ENCODE measurements around the gene TUBA4B. TPM values are rescaled to one million over a fixed set of nuclear protein-coding genes. Genes with fewer than 3 reads are reported as not detected.

Gene TUBA4B
- not detected in 2 replicates for total RNA-seq (2014; rRNA removed; shearing (Covaris generic))

GRCh38 chr2:219252900-219253752 lies at the start of gene TUBA4B:
Gene TUBA4B, plus strand, starts transcription at chr2:219253243. Its CDS starts 165 bp downstream, at chr2:219253408.
- peak; percentile 61 for DNase-seq (ENCODE audit: low spot score)
- in situ Hi-C loops (cut with HindIII; ENCODE audit: low sequenced_read_pairs): no loop called here

- in situ Hi-C loops (cut with HindIII; ENCODE audit: low sequenced_read_pairs): no loop called here
- DNase-seq (ENCODE audit: low spot score): no peak
Observed at GRCh38 chr2:219204425-219205164, 48.4 kb upstream of the TUBA4B start.

DNA sequence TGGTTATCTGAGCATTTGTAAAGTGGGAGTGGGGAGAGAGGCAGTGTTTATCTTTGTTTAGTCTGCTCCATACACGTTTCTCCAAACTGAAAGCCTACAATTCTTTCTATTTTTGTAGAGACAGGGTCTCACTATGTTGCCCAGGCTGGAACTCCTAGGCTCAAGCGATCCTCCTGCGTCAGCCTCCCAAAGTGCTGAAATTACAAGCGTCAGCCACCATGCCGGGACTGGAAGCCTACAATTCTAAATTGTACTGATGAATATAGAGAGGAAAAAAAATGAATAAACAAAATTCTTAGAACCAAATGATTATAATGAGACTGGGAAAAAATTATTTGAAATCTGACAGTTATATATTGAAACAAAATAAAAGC lies 47.9 kb upstream of the TUBA4B start:
- DNase-seq (ENCODE audit: low spot score): no peak
- in situ Hi-C loops (cut with HindIII; ENCODE audit: low sequenced_read_pairs): no loop called here

DNA sequence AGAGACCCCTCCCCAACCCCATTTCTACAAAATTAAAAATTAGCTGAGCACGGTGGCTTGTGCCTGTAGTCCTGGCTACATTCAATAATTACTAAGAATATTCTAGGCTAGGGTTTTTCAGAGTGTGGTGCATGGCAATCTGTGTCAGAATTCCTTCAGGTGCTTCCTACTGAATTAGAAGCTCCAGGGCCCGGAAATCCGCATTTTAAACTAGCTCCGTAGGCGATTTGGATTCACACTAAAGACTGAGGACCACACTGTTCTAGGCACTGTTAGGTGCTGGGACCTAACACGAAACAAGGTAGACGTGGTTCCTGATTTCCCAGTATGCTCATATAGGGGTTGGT lies 47.1 kb upstream of the TUBA4B start:
- in situ Hi-C loops (cut with HindIII; ENCODE audit: low sequenced_read_pairs): no loop called here
- no peak for DNase-seq (ENCODE audit: low spot score)

DNA sequence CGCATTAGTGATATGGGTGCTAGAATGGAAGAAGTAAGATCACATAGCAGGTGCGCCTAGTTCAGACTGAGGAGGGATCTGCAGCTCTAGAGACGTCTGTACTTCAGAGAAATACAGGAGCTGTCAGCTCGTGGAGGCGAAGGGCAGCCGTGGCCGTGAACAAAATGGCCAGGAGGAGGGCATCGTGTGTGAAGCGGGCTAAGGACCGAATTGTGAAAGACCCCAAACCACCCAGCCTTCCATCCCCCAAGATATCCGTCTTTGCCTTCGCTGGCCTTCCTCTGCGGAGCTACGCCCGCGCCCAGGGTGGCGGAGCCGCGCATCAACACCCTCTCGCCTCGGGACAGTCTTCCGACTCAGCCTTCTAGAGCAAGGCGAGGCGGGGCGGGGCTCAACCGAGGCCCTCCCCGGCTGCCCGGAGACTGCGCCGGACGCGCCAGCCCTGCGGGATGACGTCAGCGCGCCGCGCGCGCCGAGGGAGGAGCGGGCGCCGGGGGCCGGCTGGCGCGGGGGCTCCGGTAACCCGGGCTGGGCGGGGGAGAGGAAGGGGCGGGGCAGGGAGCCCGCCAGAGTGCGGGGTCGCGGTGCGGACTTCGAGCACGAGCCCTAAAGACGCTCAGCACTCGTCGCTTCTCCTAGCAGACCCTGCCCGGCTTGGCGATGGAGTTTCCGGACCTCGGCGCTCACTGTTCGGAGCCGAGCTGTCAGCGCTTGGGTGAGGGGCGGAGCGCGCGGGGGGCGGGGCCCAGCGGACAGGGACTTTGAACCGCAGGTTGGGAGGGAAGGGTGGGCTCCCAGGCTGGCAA lies 46.5 kb upstream of the TUBA4B start, which contains the start of gene ZFAND2B:
Gene ZFAND2B (plus strand): TSS at position 455 of the 806 bp plus-strand sequence. CDS start 206 bp downstream, at position 661.
- in situ Hi-C loops (cut with HindIII; ENCODE audit: low sequenced_read_pairs): no loop called here
- peak; percentile 94 for DNase-seq (ENCODE audit: low spot score)

DNA sequence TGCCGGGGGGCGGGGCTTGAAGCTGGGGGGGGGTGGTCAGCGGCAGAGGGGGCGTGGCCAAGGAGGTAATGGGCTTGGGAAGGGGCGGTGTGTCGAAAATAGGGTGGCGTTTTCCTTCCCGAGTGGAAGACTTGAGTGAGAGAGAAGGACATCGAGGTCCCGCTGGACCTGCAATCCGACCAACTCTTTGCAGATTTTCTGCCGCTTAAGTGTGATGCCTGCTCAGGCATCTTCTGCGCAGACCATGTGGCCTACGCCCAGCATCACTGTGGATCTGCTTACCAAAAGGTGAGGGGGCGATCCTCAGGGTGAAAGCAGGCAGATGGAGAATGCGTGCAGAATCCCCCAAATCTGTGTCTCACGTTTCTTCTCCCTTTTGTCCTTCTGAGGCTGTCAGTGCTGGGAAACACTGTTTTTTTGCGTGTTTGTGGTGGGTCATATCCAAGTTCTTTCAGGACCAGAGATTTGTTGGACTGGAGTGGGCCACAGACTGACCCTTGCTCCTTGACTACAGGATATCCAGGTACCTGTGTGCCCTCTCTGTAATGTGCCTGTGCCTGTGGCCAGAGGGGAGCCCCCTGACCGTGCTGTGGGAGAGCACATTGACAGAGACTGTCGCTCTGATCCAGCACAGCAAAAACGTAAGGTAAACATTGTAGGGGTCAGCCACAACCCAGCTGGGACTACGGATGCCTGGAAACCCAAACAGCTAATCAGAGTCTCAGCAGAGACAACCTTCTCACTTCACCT lies 45.7 kb upstream of the TUBA4B start:
- in situ Hi-C loops (cut with HindIII; ENCODE audit: low sequenced_read_pairs): no loop called here
- DNase-seq (ENCODE audit: low spot score): peak; percentile 75

DNA sequence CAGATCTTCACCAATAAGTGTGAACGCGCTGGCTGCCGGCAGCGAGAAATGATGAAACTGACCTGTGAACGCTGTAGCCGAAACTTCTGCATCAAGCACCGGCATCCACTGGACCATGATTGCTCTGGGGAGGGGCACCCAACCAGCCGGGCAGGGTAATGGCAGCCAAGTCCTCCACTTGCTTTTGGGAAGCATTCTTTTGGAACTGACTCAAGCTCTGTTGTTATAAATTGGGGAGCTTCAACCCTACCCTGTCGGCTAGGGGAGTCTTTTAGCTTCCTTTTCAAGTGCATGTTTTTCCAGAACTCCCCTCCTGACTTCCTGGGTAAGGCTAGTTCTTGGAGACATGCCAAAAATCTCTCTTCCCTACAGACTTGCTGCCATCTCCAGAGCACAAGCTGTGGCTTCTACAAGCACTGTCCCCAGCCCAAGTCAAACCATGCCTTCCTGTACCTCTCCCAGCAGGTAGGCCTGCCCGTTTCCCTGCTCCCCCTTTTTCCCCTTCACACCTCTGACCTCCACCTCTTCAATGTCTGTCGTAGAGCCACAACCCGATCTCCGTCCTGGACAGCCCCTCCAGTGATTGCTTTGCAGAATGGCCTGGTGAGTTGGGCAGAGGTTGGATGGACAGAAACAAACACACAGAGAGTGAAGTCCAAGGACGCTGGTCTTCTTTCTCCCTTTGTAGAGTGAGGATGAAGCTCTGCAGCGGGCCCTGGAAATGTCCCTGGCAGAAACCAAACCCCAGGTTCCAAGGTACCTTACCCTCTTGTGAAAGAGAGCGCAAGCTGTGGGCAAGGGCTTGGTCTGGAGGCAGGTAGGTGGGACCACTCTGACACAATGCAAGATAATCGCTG lies 44.9 kb upstream of the TUBA4B start:
- peak; percentile 56 for DNase-seq (ENCODE audit: low spot score)
- in situ Hi-C loops (cut with HindIII; ENCODE audit: low sequenced_read_pairs): no loop called here

GRCh38 chr2:219209236-219210195 lies 43.5 kb upstream of the TUBA4B start:
- in situ Hi-C loops (cut with HindIII; ENCODE audit: low sequenced_read_pairs): no loop called here
- DNase-seq (ENCODE audit: low spot score): no peak

DNA sequence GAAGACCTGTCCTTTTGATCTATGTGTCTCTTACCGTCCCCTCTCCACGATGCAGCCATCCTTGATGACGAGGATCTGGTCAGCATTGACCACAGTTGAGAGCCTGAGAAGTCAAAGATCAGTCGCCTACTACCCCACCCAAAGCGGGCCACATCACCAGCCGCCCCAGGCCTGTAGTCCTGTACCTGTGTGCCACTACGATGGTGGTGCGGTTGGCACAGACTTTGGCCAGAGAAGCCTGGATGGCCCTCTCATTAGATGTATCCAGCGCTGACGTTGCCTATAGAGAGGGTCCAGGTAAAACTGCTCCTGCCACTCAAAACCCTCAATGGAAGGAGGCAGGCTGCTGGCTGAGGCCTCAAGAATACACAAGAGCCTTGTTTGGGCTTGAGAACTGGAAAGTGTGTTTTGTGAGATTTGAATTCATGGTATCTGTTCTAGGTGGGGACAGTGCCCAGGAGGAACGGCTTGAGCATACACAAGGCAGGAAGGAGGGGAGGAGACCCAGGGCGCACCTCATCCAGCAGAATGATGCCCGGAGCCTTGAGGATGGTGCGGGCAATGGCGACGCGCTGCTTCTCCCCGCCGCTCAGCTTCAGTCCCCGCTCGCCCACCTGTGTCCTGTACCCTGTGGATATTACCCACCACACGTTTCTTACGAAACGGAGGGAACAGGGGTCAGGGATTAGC lies 42.7 kb upstream of the TUBA4B start:
- in situ Hi-C loops (cut with HindIII; ENCODE audit: low sequenced_read_pairs): no loop called here

DNA sequence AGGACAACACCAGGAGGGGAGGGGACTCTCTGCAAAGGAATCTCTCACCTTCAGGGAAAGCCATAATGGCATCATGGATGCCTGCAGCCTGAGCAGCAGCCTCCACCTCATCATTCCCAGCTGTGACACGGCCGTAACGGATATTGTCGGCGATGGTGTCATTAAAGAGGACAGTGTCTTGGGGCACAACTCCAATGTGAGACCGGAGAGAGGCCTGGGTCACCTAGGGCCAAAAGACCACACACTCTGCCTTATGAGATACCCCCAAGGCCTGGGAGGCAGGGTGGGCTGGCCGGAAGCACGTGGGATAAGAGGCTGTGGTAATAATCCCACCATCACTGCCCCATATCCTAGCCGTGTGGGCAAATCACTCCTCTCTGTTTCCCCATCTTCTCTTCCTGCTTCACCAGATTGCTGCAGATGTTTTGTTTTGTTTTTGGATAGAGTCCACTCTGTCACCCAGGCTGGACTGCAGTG lies 42.1 kb upstream of the TUBA4B start:
- DNase-seq (ENCODE audit: low spot score): no peak
- in situ Hi-C loops (cut with HindIII; ENCODE audit: low sequenced_read_pairs): no loop called here

More for the DNA sequence above, 42.7 kb upstream of the TUBA4B start:
- DNase-seq (ENCODE audit: low spot score): no peak

GRCh38 chr2:219213026-219213415 lies 40.0 kb upstream of the TUBA4B start:
- in situ Hi-C loops (cut with HindIII; ENCODE audit: low sequenced_read_pairs): no loop called here
- no peak for DNase-seq (ENCODE audit: low spot score)

GRCh38 chr2:219213486-219214071 lies 39.5 kb upstream of the TUBA4B start:
- no peak for DNase-seq (ENCODE audit: low spot score)
- in situ Hi-C loops (cut with HindIII; ENCODE audit: low sequenced_read_pairs): no loop called here

GRCh38 chr2:219214141-219214540 lies 38.9 kb upstream of the TUBA4B start:
- no peak for DNase-seq (ENCODE audit: low spot score)
- in situ Hi-C loops (cut with HindIII; ENCODE audit: low sequenced_read_pairs): no loop called here

GRCh38 chr2:219214786-219215185 lies 38.3 kb upstream of the TUBA4B start:
- DNase-seq (ENCODE audit: low spot score): no peak
- in situ Hi-C loops (cut with HindIII; ENCODE audit: low sequenced_read_pairs): no loop called here

DNA sequence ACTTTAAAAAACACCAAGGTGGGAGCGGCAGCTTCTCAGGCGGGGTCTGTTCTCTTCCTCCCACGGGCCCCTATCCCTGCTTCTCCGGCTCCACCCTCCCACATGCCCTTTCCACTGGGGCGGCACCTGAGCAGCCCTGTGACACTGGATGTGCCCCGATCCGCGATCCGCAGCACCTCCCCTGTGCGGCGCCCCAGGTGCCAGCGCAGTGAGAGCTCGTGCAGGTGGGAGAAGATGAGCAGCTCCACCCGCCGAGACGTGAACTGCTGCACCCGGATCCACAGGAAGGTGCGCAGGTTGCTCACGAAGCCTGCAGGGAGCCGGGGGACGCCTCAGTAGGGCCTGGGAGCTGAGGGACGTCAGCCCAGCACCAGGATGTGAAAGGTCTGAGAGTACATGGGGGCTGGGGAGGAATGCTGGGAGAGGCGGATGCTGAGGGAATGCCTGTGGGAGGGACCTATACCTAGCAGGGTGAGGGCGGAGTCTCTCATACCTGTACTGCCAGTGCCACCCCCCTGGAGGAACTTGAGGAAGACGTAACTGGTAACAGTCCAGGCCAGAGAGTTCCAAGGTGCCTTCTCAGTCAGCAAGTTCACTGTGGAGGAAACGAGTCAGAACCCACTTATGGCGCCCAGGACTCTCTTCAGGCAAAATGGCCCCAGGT lies 37.0 kb upstream of the TUBA4B start:
- in situ Hi-C loops (cut with HindIII; ENCODE audit: low sequenced_read_pairs): no loop called here
- DNase-seq (ENCODE audit: low spot score): no peak

- in situ Hi-C loops (cut with HindIII; ENCODE audit: low sequenced_read_pairs): no loop called here
- DNase-seq (ENCODE audit: low spot score): no peak
Observed at GRCh38 chr2:219216535-219216915, 36.5 kb upstream of the TUBA4B start.

Measured in G401 (cell line).